Cardiac muscle cell (in vitro differentiated cells and primary cell): ENCODE data around the gene METRN. TPM values are rescaled to one million over a fixed set of nuclear protein-coding genes. Genes with fewer than 3 reads are reported as not detected.
A peak's percentile ranks its signal among the peaks of the same experiment; 100 is the strongest.

Experiments used
- DNase-seq, 2 donors: peaks; one replicate each; pipeline versions ENCODE4 v3.0.0 to v3.0.0-alpha.2; 2010 to 2017; ENCODE audit warnings: low read depth in 1 of 2, low spot score in 1 of 2
- H3K27ac ChIP-seq: fragments of 200-600 bp; sonication (generic); 2 replicates; pipeline ENCODE4 v1.5.1; 2016
- H3K27me3 ChIP-seq: fragments of 200-600 bp; sonication (generic); 2 replicates; pipeline ENCODE4 v1.6.0; 2016; ENCODE audit warnings: control low read depth
- H3K36me3 ChIP-seq: fragments of 200-600 bp; sonication (generic); 2 replicates; pipeline ENCODE4 v1.5.1; 2016; ENCODE audit warnings: control low read depth
- H3K4me1 ChIP-seq: fragments of 200-600 bp; sonication (generic); 2 replicates; pipeline ENCODE4 v1.8.1; 2017; ENCODE audit warnings: low read depth, mild to moderate bottlenecking, mixed run types
- H3K4me3 ChIP-seq: fragments of 200-600 bp; sonication (generic); 2 replicates; pipeline ENCODE4 v1.5.1; 2016; ENCODE audit warnings: mild to moderate bottlenecking
- H3K9me3 ChIP-seq: fragments of 200-600 bp; sonication (generic); 2 replicates; pipeline ENCODE4 v1.5.1; 2017; ENCODE audit warnings: low read depth, mild to moderate bottlenecking, control low read depth
- CTCF ChIP-seq: IDR thresholded peaks from 2 replicates; pipeline ENCODE4 v1.5.1; 2012; ENCODE audit warnings: low read depth, mild to moderate bottlenecking, low read length
- polyA plus RNA-seq: library from polyadenylated mRNA; unstranded; fragments of >200 nt; fragmentation: Nextera tagmentation; extraction: Ambion mirVana; gene quantifications from 2 replicates; pipeline ENCODE4 v1.2.1, GENCODE V29; 2016
- total RNA-seq: library from RNA; depleted of rRNA; stranded (reverse); fragments of >200 nt; gene quantifications from 2 replicates; pipeline ENCODE4 v1.2.3, GENCODE V29; 2016

The METRN gene
- total and polyA plus RNA-seq, 2 experiments from 2014 or later, result 93.9 to 299 TPM

GRCh38 chr16:673399-673991 is 41.4 kb upstream of the METRN start:
- no peak overlapping the region for H3K4me3 ChIP-seq
- H3K4me1 ChIP-seq, result peaks cover 5% of the 10 kb centered on the region
- H3K9me3 ChIP-seq, result no peaks in the 10 kb centered on the region
- no peak for TF ChIP-seq CTCF
- H3K27me3 ChIP-seq, result no peaks in the 10 kb centered on the region
- peaks cover 35% of the 10 kb centered on the region for H3K36me3 ChIP-seq
- H3K27ac ChIP-seq, result no peak overlapping the region
- DNase-seq, result no peak

DNA sequence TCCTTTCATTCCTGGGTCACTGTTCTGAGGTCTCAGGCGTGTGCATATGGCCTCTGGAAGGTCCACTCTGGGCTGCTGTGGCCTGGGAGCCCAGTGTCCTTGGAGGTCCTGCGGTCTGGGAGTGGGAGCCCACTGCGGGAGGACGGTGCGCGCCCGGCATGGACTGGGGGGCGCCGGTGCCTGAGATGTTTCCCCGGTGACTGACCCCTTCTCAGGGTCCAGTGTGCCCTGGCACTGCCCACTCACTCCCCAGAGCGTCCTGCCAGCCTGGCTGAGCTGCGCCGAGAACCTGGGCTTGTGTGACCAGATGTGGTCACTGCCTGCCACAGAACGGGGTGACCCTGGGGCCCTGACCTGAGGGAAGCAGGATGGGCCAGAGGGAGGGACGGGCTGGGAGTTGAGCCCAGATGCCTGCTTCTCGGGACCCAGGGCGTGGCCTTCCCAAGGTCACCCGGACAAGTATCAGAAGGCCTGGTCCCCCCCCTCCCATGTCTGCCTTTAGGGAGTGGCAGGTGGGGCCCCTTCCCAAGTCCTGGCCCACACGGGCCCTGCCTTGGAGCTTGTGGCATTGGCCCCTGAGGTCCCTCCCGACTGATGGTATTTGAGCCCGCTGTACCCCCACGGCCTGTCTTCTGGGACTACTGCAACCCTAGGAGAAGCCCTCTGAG is 40.6 kb upstream of the METRN start:
- Histone ChIP-seq H3K4me1 (peaks cover 7% of the 10 kb centered on the region), H3K4me3 (no peak overlapping the region), H3K9me3 (no peaks in the 10 kb centered on the region), H3K36me3 (peaks cover 35% of the 10 kb centered on the region), H3K27me3 (no peaks in the 10 kb centered on the region), H3K27ac (no peak overlapping the region)
- no peak for TF ChIP-seq CTCF
- DNase-seq, result no peak

DNA sequence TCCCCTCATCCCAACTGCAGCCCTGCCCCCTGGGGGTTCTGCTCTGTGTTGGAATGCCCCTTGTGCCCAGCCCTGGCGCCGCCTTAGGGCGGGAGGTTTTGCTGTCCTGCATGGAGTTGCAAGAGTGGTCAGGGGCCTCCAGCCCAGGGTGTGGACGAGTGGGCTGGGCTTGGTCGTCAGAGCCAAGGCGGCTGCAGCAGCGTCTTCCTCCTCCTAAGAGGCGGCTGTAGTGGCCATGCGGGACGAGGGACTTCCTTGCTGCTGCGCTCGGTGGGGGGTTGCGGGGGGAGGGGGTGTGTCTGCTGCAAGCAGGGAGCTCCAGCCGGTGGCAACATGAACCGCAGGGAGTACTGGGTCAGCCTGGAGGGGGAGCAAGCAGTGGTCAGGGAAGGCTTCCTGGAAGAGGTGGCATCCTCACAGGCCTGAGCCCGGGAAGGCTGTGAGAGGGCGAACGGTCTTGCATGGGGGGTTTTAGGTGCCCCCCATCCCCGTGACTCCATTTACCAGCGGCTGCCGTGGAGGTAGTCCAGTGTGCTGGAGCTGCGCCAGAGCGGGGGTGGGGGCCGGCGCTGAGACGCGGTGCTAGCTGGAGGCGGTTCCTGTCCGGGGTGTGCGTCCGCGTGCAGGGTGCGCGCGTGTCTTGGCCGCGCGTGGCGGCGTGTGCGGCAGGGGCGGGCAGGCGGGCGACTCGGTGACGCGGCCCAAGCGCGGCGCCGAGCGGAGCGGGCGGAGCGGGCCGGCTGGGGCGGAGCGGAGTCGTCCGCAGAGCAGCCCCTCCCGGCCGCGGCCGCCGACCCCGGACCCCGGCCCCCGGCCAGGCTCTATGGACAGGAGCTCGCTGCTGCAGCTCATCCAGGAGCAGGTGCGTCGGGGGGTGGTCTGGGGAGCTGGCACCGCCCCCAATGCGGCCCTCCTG is 39.7 kb upstream of the METRN start, which contains the start of gene RHBDL1:
RHBDL1 (plus strand) TSS at position 704 of the 916 bp plus-strand sequence; CDS start at position 824, 120 bp downstream.
- no peak for TF ChIP-seq CTCF
- Histone ChIP-seq H3K4me1 (peaks cover 7% of the 10 kb centered on the region), H3K27me3 (no peaks in the 10 kb centered on the region), H3K36me3 (peaks cover 26% of the 10 kb centered on the region), H3K9me3 (no peaks in the 10 kb centered on the region), H3K27ac (no peak within 1 kb of the TSS), H3K4me3 (peak within 1 kb of the TSS; percentile 23)
- peak in 1 of 2 donors; percentile 50 for DNase-seq

- Histone ChIP-seq H3K27ac (no peak overlapping the region), H3K9me3 (no peaks in the 10 kb centered on the region), H3K27me3 (no peaks in the 10 kb centered on the region), H3K4me3 (peak overlapping the region; percentile 23), H3K36me3 (peaks cover 18% of the 10 kb centered on the region), H3K4me1 (peaks cover 8% of the 10 kb centered on the region)
- DNase-seq, result no peak
- no peak for TF ChIP-seq CTCF
Measured at GRCh38 chr16:675884-676564, 38.9 kb upstream of the METRN start.

DNA sequence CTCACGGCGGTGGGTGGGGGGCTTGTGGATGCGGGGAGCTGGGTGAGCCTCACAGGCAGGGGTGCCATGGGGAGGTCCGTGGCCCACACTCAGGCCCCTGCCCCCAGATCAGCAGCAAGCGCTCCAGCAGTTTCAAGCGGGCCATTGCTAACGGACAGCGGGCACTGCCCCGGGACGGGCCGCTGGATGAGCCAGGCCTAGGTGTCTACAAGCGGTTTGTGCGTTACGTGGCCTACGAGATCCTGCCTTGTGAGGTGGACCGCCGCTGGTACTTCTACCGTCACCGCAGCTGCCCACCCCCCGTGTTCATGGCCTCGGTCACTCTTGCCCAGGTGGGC is 38.4 kb upstream of the METRN start:
- no peaks in the 10 kb centered on the region for H3K9me3 ChIP-seq
- peaks cover 12% of the 10 kb centered on the region for H3K4me1 ChIP-seq
- no peak for DNase-seq
- no peak for TF ChIP-seq CTCF
- H3K36me3 ChIP-seq, result peaks cover 17% of the 10 kb centered on the region
- no peak overlapping the region for H3K4me3 ChIP-seq
- no peaks in the 10 kb centered on the region for H3K27me3 ChIP-seq
- H3K27ac ChIP-seq, result no peak overlapping the region
